Caco-2 (cell line): Measurements from ENCODE around the gene ANKRD23. TPM values are rescaled to one million over a fixed set of nuclear protein-coding genes. Genes with fewer than 3 reads are reported as not detected.

Source experiments
- BruUV-seq: library from RNA; stranded (reverse); fragments of 400-500 nt; replicated peaks from 2 replicates; lab custom pipeline; 2021; lab: Mats Ljungman, UMichigan
- CTCF ChIA-PET: fragments of 300-600 bp; sonication (Branson Sonifier 250); formaldehyde crosslinking; loops from one replicate; lab custom pipeline; 2022; ENCODE audit warnings: antibody characterized with exemption; lab: Charles Lee
- POLR2A ChIA-PET: fragments of 300-600 bp; sonication (Branson Sonifier 250); formaldehyde crosslinking; loops from one replicate; lab custom pipeline; 2022; ENCODE audit warnings: antibody characterized with exemption; lab: Charles Lee
- DNase-seq, 2 experiments: peaks; one replicate each; pipeline versions ENCODE4 v3.0.0 to v3.0.0-alpha.2; 2020 to 2022
- H3K27me3 ChIP-seq: replicated peaks from 2 replicates; pipeline ENCODE4 v1.6.0; 2011; ENCODE audit warnings: low read length; ENCODE audit not compliant: control insufficient read depth, insufficient read depth
- H3K36me3 ChIP-seq: 2 replicates; pipeline ENCODE4 v1.5.1; 2011; ENCODE audit warnings: low read length; ENCODE audit not compliant: control insufficient read depth, insufficient read depth
- H3K4me1 ChIP-seq: fragments of 250-450 bp; sonication (Bioruptor Pico); 2 replicates; pipeline ENCODE4 v1.5.1; 2020; ENCODE audit warnings: mild to moderate bottlenecking
- H3K4me3 ChIP-seq: 2 replicates; pipeline ENCODE4 v1.5.1; 2011; ENCODE audit warnings: low read depth, mild to moderate bottlenecking, control low read depth, low read length
- H3K9me3 ChIP-seq: fragments of 250-450 bp; sonication (Bioruptor Pico); 2 replicates; pipeline ENCODE4 v1.5.1; 2020; ENCODE audit warnings: mild to moderate bottlenecking, moderate library complexity
- H3K27ac Mint-ChIP-seq: one replicate; pipeline ENCODE4 v1.8.0; 2022; ENCODE audit warnings: mixed read lengths; ENCODE audit not compliant: unreplicated experiment
- H3K27me3 Mint-ChIP-seq: one replicate; pipeline ENCODE4 v1.8.0; 2022; ENCODE audit warnings: mixed read lengths; ENCODE audit not compliant: insufficient read depth, unreplicated experiment
- H3K36me3 Mint-ChIP-seq: one replicate; pipeline ENCODE4 v1.8.0; 2022; ENCODE audit warnings: mild to moderate bottlenecking, mixed read lengths; ENCODE audit not compliant: insufficient read depth, unreplicated experiment
- H3K4me1 Mint-ChIP-seq: one replicate; pipeline ENCODE4 v1.8.0; 2022; ENCODE audit warnings: low read depth, mixed read lengths; ENCODE audit not compliant: unreplicated experiment
- H3K4me3 Mint-ChIP-seq: one replicate; pipeline ENCODE4 v1.8.0; 2022; ENCODE audit warnings: mild to moderate bottlenecking, moderate library complexity, mixed read lengths; ENCODE audit not compliant: unreplicated experiment
- H3K9me3 Mint-ChIP-seq: one replicate; pipeline ENCODE4 v1.8.0; 2022; ENCODE audit warnings: mixed read lengths; ENCODE audit not compliant: unreplicated experiment
- CTCF ChIP-seq, 2 experiments: fragments of 200-600 bp in 1 of 2; IDR thresholded peaks; 1 replicate in 1 of 2; 2 replicates in 1 of 2; pipeline versions ENCODE4 v1.5.1 to v1.8.0; 2011 to 2022; ENCODE audit warnings: antibody characterized with exemption in 1 of 2, control low read depth in 1 of 2, inconsistent platforms in 1 of 2, low read depth in 1 of 2, low read length in 1 of 2, mild to moderate bottlenecking in 1 of 2, moderate library complexity in 1 of 2; ENCODE audit not compliant: insufficient read depth in 1 of 2, severe bottlenecking in 1 of 2, unreplicated experiment in 1 of 2
- intact Hi-C: fragments of 100-400 bp; cut with micrococcal nuclease; formaldehyde crosslinking; loops from one replicate; pipeline ENCODE4 v1.10.0; 2022; ENCODE audit not compliant: unreplicated experiment
- total RNA-seq: library from RNA; stranded (reverse); gene quantifications from 2 replicates; pipeline ENCODE4 v1.2.3, GENCODE V29; 2022

ANKRD23 gene
- total RNA-seq, 1 experiment from 2014 or later = 2.5 TPM

GRCh38 chr2:96861074-96861473 lies 17.3 kb upstream of the ANKRD23 start:
- peaks cover 17% of the 10 kb centered on the region for H3K4me1 Mint-ChIP-seq
- H3K36me3 Mint-ChIP-seq = peaks cover 35% of the 10 kb centered on the region

GRCh38 chr2:96860065-96861029 lies 16.5 kb upstream of the ANKRD23 start:
- Mint-ChIP-seq H3K9me3 (no peaks in the 10 kb centered on the region), H3K27ac (no peak overlapping the region), H3K36me3 (peaks cover 31% of the 10 kb centered on the region), H3K4me3 (no peak overlapping the region), H3K4me1 (peaks cover 17% of the 10 kb centered on the region), H3K27me3 (no peaks in the 10 kb centered on the region)
- no TSS peak for BruUV-seq
- peaks cover 15% of the 10 kb centered on the region for H3K4me1 ChIP-seq
- no peak for TF ChIP-seq CTCF (IDR thresholded peaks at IDR 0.05; ENCODE audit: insufficient read depth in 1 of 2, low read depth in 1 of 2, low read length in 1 of 2, severe bottlenecking in 1 of 2, unreplicated experiment in 1 of 2)
- CTCF ChIA-PET = interaction anchor here (1.4 kb wide), 1 partner anchor 91 kb away, joined by 4 read pairs; no protein-coding TSS in a partner anchor
- H3K9me3 ChIP-seq = no peaks in the 10 kb centered on the region
- intact Hi-C loops = no loop called here
- H3K27me3 ChIP-seq = no peaks in the 10 kb centered on the region
- no peak overlapping the region for H3K4me3 ChIP-seq
- POLR2A ChIA-PET = no interaction called here
- H3K36me3 ChIP-seq = peaks cover 8% of the 10 kb centered on the region
- DNase-seq = peak in 1 of 2 experiments; percentile 36

More at GRCh38 chr2:96861074-96861473, 17.3 kb upstream of the ANKRD23 start:
- Mint-ChIP-seq H3K9me3 (no peaks in the 10 kb centered on the region), H3K27ac (no peak overlapping the region), H3K4me3 (no peak overlapping the region), H3K27me3 (no peaks in the 10 kb centered on the region)
- no peak for TF ChIP-seq CTCF (IDR thresholded peaks at IDR 0.05; ENCODE audit: insufficient read depth in 1 of 2, low read depth in 1 of 2, low read length in 1 of 2, severe bottlenecking in 1 of 2, unreplicated experiment in 1 of 2)
- intact Hi-C loops = no loop called here
- Histone ChIP-seq H3K27me3 (no peaks in the 10 kb centered on the region), H3K4me3 (no peak overlapping the region), H3K4me1 (peaks cover 15% of the 10 kb centered on the region), H3K9me3 (no peaks in the 10 kb centered on the region), H3K36me3 (peaks cover 8% of the 10 kb centered on the region)
- ChIA-PET CTCF (interaction anchor here (0.7 to 1.4 kb wide), 2 partner anchors 37 to 90 kb away, joined by 3 to 4 read pairs; no protein-coding TSS in a partner anchor), POLR2A (no interaction called here)
- BruUV-seq = no TSS peak
- no peak for DNase-seq

- H3K36me3 ChIP-seq = peaks cover 6% of the 10 kb centered on the region
- CTCF ChIA-PET = interaction anchor here (1.4 kb wide), 1 partner anchor 92 kb away, joined by 4 read pairs; no protein-coding TSS in a partner anchor
- BruUV-seq = no TSS peak
- TF ChIP-seq CTCF (IDR thresholded peaks at IDR 0.05; ENCODE audit: insufficient read depth in 1 of 2, low read depth in 1 of 2, low read length in 1 of 2, severe bottlenecking in 1 of 2, unreplicated experiment in 1 of 2) = no peak
- no peak for DNase-seq
- POLR2A ChIA-PET = no interaction called here
- H3K4me3 Mint-ChIP-seq = no peak overlapping the region
- peaks cover 17% of the 10 kb centered on the region for H3K4me1 Mint-ChIP-seq
- H3K4me1 ChIP-seq = peaks cover 15% of the 10 kb centered on the region
- H3K27me3 Mint-ChIP-seq = no peaks in the 10 kb centered on the region
- intact Hi-C loops = loop anchor here (1.0 kb wide), 1 partner anchor 92 kb away; no protein-coding TSS in a partner anchor
- H3K9me3 Mint-ChIP-seq = no peaks in the 10 kb centered on the region
- H3K27me3 ChIP-seq = no peaks in the 10 kb centered on the region
- H3K4me3 ChIP-seq = no peak overlapping the region
- H3K27ac Mint-ChIP-seq = no peak overlapping the region
- H3K36me3 Mint-ChIP-seq = peaks cover 31% of the 10 kb centered on the region
- no peaks in the 10 kb centered on the region for H3K9me3 ChIP-seq
These were observed 15.9 kb upstream of the ANKRD23 start for GRCh38 chr2:96859681-96860064.
